ENCODE measurements around the gene ZNF835.

DNA sequence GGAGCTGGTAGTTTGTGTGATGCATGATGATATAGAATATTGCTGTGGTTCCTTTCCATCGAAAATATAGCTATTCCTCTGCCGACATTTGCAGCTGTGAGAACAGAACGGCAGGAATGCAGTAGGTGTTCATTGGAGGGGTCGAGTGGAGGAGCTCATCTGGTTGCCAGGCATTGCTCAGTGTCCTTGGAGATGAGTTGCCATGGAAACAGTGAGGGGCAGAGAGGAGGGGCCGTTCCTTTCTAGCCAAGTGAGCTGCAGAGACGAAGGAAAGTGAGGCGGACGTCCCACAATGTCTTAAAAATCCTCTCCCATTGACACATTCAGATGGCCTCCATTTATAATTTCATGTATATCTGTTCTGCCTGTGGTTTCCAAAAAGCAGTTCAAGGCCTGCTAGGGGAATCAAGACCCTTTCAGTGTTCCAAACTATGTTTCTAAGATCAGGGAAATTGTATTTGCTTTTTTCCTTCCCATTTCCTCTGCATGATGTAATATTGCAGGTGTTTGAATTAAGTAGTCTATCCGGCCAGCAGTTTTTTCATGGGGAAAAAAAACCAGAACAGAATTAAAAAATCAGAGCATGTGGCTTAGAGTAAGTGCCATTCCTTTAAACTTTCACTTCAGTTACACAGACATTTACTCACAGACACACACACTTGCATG is 41.2 kb upstream of the ZNF835 start:
- TF ChIP-seq, protein P1, sequence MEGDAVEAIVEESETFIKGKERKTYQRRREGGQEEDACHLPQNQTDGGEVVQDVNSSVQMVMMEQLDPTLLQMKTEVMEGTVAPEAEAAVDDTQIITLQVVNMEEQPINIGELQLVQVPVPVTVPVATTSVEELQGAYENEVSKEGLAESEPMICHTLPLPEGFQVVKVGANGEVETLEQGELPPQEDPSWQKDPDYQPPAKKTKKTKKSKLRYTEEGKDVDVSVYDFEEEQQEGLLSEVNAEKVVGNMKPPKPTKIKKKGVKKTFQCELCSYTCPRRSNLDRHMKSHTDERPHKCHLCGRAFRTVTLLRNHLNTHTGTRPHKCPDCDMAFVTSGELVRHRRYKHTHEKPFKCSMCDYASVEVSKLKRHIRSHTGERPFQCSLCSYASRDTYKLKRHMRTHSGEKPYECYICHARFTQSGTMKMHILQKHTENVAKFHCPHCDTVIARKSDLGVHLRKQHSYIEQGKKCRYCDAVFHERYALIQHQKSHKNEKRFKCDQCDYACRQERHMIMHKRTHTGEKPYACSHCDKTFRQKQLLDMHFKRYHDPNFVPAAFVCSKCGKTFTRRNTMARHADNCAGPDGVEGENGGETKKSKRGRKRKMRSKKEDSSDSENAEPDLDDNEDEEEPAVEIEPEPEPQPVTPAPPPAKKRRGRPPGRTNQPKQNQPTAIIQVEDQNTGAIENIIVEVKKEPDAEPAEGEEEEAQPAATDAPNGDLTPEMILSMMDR (IDR thresholded peaks at IDR 0.05): no peak
- TF ChIP-seq POLR2A (IDR thresholded peaks at IDR 0.05): no peak

All from body of pancreas (tissue), 4 donors.